ENCODE measurements around the gene SRMS.

SRMS gene, protein sequence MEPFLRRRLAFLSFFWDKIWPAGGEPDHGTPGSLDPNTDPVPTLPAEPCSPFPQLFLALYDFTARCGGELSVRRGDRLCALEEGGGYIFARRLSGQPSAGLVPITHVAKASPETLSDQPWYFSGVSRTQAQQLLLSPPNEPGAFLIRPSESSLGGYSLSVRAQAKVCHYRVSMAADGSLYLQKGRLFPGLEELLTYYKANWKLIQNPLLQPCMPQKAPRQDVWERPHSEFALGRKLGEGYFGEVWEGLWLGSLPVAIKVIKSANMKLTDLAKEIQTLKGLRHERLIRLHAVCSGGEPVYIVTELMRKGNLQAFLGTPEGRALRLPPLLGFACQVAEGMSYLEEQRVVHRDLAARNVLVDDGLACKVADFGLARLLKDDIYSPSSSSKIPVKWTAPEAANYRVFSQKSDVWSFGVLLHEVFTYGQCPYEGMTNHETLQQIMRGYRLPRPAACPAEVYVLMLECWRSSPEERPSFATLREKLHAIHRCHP

GRCh38 chr20:63547725-63548480 lies at the start of gene SRMS:
SRMS (minus strand) TSS chr20:63547749; CDS start chr20:63547463, 286 bp downstream.
- DNase-seq = no peak

DNA sequence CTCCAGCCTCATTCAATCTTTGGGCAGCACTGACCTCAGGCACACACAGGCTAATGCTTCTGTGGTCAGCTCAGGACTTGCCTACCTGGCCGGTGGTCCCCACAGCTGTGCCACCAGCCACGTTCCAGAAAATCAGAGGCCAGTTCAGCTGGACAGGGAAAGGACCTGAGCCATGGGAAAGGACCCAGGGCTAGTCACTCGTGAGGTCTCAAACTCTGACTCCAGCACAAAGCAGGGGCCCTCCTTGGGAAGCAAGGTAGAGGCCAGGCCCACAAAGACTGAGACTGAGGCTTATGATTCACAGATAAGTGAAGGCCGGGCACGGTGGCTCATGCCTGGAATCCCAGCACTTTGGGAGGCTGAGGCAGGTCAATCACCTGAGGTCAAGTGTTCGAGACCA lies 48.9 kb upstream of the SRMS start:
- no peak for DNase-seq

DNA sequence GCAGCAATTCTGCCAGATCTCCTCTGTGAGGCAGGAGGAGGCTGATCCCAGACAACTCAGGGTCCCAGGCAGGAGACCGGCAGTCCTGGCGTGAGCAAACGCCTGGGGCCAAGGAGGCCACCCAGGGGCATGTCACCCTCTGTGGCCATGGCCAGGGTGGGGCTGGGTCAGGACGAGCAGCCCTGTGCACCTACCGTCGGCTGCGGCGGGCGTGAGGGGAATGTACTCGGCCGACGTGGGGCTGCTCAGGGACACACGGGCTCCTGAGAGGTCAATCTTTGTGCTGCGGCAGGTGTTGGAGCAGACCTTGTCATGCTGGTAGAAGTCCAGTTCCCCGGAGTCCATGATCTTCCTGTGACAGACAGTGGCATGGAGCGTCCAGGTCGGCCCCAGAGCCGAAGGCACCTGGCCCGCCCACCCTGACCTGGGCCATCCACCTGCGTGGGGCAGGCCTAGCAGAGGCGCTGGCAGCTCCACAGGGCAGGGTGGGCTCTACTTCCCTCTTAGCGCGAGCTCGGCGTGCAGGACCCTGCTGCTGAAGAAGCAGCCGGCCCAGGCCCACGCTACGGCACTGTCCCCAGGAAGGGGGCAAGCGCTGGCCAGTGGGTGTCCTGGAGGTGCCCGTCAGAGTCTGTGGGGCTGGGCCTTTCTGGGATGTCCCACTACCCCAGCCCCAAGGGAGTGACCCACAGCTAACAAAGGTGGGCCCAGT lies 48.0 kb upstream of the SRMS start:
- no peak for DNase-seq

GRCh38 chr20:63594043-63594561 lies 46.6 kb upstream of the SRMS start:
- DNase-seq = no peak

- no peak for DNase-seq
These were observed 45.1 kb upstream of the SRMS start for GRCh38 chr20:63592661-63593060.

DNA sequence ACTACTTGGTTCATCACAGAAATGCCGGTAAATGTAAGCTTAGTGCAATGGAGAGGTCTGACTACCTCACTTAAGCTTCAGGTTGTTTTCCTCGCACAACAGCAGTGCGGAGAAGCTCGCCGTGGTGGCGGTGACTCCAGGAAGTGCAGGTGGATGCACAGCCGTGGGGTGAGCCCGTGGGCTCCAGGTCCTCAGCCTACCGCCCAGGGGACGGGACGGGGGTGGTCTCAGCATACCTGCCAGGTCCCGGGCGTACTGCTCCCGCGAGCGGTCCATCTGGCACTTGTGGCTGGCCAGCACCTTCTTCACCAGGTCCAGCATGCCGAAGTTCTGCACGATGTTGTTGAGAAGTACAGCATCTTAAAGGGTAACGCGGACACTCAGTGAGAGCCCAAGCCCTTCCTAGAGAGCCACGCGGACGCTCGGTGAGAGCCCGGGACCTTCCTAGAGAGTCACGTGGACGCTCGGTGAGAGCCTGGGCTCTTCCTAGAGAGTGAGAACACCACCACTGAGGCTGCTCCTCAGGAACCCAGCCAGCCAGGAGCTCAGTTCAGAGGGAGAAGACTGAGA lies 44.3 kb upstream of the SRMS start:
- no peak for DNase-seq

- no peak for DNase-seq
These were observed 43.6 kb upstream of the SRMS start for GRCh38 chr20:63591147-63591533.

DNA sequence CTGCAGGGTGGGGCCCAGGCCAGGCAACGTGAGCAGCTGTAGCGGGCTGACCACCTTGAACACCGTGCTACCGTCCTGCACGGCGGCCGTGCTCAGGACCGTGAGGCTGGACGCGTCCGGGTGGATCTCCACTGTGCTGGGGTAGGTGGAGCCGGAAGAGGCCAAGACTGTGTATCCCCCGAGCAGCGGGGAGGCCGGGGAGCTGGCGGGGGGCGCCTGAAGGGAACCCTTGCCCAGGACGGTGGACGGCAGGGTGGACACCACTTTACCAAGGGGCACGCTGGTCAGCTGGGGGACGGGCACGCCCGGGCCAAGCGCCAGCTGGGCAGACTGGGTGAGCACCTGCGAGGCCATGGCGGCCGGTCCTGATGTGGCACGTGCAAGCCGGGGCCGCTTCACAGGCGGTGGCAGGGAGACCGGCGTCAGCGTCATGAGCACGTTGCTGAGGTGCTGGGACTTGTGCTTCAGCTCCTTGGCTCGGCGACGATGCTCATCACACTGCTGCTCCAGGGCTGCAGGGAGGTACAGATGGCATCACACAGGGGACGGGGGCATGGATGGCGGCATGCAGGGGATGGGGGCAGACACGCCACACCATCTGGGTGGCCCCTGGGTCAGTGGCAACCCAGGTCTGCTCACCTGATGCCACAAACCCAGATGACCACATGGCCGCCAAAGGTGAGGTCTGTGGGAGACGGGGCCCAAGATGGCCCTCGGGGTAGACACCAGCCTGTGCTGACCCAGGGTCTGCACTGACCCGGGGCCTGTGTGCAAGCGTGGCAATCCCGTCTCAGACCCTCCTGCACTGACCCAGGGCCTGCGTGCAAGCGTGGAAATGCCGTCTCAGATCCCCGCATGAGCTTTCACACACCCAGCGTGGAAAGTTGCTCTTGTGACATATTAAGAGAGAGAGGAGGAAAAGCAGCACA lies 42.9 kb upstream of the SRMS start:
- no peak for DNase-seq

GRCh38 chr20:63589261-63590217 lies 42.0 kb upstream of the SRMS start:
- no peak for DNase-seq

- DNase-seq = no peak
These were observed 41.1 kb upstream of the SRMS start for GRCh38 chr20:63588641-63589041.

- DNase-seq = no peak
These were observed 40.4 kb upstream of the SRMS start for GRCh38 chr20:63587776-63588591.

DNA sequence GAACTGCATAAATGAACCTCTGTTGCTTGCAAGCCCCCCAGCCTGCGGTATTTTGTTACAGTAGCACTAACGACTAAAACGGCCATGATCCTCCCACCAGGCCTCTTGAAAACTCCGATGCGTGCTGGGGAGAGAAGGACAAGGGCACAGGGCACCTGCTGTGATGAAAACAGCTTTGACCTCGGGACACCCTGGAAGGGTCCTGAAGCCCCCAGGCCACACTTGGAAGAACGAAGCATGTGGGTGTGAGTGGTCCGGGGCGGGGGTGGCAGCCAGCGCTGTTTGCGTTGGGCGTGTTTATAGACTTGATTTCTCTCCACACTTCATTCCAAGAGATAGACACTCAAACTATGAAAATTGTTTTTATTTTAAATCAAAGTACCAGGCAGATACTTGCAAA lies 39.7 kb upstream of the SRMS start:
- no peak for DNase-seq

GRCh38 chr20:63586797-63587196 lies 39.2 kb upstream of the SRMS start:
- no peak for DNase-seq

DNA sequence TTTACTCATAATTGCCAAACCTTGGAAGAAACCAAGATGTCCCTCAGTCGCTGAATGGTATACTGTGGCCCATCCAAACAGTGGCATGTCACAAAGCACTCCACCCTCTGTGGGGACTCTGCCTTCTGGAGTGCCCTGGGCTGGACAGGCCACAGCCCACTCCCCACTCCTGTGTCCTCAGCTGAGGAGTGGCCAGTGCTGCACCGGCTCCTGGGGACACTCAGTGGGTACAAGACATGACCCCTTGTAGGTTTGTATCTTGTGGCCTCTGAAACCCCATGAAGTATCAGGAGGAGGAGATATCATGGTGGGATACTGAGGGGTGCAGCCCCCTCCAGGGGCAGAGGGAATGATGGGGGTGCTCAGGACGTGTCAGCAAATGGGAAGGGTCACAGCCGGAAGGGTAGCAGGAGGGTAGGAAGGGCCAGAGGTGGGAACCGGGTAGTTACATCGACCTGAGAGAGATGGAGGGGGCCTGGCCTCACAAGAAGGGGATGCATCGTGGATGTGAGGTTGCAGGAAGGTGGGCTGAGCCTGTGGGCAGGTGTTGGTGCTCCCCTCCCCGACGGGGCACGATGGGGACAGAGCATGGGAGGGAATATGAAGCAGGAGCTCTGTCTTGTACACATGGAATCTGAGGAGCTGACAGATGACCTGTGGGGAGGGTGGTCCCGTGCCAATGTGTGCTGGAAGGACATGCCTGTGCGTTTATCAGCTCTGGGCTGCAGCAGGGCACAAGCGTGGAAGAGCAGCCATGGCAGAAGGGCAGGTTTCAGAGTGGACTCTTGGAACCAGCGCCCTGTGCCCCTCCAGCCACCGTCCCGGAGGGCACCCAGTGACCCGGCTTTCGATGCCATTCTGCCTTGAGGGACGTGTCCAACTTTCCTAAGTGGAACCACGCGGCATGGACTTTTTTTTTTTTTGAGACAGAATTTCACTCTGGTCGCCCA lies 38.3 kb upstream of the SRMS start:
- no peak for DNase-seq

DNA sequence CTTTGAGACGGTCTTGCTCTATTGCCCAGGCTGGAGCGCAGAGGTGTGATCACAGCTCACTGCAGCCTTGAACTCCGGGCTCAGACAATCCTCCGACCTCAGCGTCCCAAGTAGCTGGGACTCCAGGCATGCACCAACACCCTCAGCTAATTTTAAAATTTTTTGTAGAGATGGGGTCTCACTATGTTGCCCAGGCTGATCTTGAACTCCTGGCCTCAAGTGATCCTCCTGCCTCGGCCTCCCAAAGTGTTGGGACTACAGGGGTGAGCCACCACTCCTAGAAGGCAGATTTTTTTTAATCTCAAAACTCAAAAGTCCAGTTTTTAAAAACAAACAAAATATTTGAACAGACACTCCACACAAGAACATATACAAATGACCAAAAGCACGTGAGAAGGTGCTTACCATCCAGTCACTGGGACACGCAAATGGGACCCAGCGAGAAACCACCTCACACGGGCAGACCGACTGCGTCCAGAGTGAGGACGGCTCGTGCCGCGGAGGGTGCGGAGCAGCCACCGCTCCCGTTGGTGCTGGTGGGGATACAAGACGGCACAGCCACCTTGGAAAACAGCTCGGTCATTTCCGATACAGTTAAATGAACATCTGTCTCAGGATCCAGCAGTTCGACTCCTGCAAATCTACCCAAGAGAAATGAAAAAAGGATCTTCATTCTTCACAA lies 35.0 kb upstream of the SRMS start:
- DNase-seq = no peak

DNA sequence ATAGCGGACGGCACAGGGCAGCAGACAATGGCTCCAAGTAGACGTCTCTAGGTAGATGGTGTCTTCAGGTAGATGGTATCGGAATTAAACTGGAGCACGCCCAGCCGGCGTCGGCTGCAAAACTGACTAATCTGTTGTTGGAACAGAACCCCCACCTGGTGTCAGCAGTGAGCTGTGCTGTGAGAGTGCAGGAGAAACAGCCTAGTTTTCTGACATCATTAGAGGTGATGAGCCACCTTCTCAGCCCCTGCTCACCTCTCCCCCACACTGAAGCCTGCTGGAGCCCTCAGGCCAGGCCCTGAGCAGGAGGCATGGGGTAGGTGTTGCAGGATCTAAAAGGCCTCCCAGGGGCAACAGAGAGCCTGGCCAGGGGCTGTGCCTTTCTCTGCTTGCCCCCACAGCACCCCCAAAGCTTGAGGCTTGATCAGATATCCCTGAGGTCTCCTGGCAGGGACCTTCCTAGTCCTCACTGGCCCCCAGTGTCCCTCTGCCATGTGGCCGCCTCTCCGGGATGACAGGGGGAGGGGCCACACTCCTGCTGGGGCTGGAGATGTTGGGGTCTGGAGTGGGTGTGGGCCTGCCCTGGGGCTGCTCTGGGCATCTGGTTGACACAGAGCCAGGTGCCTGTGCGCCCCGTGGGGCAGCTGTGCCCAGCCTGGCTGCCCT lies 33.4 kb upstream of the SRMS start:
- no peak for DNase-seq

GRCh38 chr20:63579017-63579694 lies 31.6 kb upstream of the SRMS start:
- DNase-seq = no peak

Measured in NCI-H1436 treated with DMSO at 0.1 percent for 48 hours (cell line).